Neural cell (in vitro differentiated cells): ENCODE data around the gene MMP3.

ENCODE experiments used
- CTCF ChIP-seq: fragments of 450-650 bp; IDR thresholded peaks from 2 replicates; pipeline ENCODE4 v1.5.1; 2014; ENCODE audit warnings: antibody characterized with exemption, mild to moderate bottlenecking, moderate library complexity; ENCODE audit not compliant: poor library complexity, severe bottlenecking
- EP300 ChIP-seq: fragments of 450-650 bp; conservative IDR thresholded peaks from 2 replicates; pipeline ENCODE4 v1.6.1; 2014; ENCODE audit warnings: antibody characterized with exemption, mild to moderate bottlenecking, moderate library complexity; ENCODE audit not compliant: poor library complexity, severe bottlenecking
- MXI1 ChIP-seq: fragments of 450-650 bp; conservative IDR thresholded peaks from 2 replicates; pipeline ENCODE4 v1.6.1; 2014; ENCODE audit warnings: antibody characterized with exemption, mild to moderate bottlenecking; ENCODE audit not compliant: poor library complexity, severe bottlenecking
- POLR2AphosphoS5 ChIP-seq: IDR thresholded peaks from 2 replicates; pipeline ENCODE4 v1.6.1; 2012
- RAD21 ChIP-seq: fragments of 450-650 bp; conservative IDR thresholded peaks from 2 replicates; pipeline ENCODE4 v1.6.1; 2014; ENCODE audit warnings: antibody characterized with exemption, mild to moderate bottlenecking, moderate library complexity
- REST ChIP-seq: IDR thresholded peaks from 2 replicates; pipeline ENCODE4 v1.6.1; 2012; ENCODE audit warnings: borderline replicate concordance
- TAF1 ChIP-seq: IDR thresholded peaks from 2 replicates; pipeline ENCODE4 v1.6.1; 2012; ENCODE audit warnings: low read depth

DNA sequence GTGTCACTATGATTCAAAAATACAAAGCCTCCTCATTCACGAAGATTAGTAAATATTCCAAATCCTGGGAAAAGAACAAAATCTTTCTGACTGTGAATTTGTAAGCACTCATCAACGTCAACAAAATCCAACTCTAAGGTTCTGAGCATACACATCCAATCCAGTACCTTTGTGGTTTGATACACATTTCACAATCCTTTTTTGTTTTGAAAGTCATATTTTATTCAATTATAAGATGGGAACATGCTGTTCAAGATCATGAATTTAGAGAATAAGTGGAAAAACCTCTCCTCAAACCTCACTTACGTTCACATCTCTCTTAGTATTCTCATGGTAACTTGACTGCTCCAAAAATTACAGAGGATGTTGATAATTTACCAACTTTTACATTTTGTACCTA is 9.6 kb upstream of the MMP3 start:
- no peak for TF ChIP-seq REST
- TF ChIP-seq CTCF: no peak
- no peak for TF ChIP-seq TAF1
- no peak for TF ChIP-seq POLR2AphosphoS5
- TF ChIP-seq MXI1: no peak
- TF ChIP-seq RAD21: no peak
- no peak for TF ChIP-seq EP300
